Glomerular visceral epithelial cell (primary cell): ENCODE results near the gene PLA2G5.
A peak's percentile ranks its signal among the peaks of the same experiment; 100 is the strongest.

Experiments used
- DNase-seq: peaks from one replicate; pipeline ENCODE4 v3.0.0-alpha.2; 2016; ENCODE audit errors: extremely low spot score

Gene PLA2G5

GRCh38 chr1:20090119-20090518 is 20.1 kb downstream of the PLA2G5 start:
- no peak for DNase-seq

GRCh38 chr1:20090641-20091040 is 20.6 kb downstream of the PLA2G5 start:
- no peak for DNase-seq

DNA sequence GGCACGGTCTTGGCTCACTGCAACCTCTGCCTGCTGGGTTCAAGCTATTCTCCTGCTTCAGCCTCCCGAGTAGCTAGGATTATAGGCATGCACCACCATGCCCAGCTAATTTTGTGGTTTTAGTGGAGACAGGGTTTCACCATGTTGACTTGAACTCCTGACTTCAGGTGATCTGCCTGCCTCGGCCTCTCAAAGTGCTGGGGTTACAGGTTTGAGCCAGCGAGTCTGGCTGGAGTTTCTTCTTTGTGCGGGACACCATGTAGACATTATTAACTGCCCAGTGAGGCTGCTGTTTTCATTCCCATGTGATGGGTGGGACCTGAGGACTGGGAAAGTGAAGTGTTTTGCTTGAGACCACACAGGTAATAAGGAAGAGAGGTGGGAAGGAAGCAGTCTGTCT is 23.3 kb downstream of the PLA2G5 start:
- DNase-seq, result no peak

DNA sequence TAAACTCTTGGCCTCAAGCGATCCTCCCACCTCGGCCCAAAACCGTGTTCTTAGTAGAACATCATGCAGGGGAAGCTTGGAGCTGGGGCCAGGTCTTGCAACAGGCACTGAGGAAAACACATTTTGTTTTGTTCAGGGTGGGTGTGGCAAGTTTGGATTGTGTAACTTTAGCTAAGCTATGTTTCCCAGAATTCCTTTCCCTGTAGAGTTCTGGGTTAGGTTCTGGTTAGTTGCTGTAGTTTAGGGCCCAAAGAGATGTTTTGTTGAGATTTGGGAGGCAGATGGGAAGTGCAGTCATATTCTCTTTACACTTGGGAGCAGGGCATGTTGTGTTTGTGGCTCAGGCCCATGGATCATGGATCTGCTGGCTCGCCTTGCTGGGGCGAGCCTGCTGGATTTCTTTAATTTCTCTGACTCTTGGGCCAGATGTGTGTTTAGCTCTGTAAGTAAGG is 24.0 kb downstream of the PLA2G5 start:
- no peak for DNase-seq

DNA sequence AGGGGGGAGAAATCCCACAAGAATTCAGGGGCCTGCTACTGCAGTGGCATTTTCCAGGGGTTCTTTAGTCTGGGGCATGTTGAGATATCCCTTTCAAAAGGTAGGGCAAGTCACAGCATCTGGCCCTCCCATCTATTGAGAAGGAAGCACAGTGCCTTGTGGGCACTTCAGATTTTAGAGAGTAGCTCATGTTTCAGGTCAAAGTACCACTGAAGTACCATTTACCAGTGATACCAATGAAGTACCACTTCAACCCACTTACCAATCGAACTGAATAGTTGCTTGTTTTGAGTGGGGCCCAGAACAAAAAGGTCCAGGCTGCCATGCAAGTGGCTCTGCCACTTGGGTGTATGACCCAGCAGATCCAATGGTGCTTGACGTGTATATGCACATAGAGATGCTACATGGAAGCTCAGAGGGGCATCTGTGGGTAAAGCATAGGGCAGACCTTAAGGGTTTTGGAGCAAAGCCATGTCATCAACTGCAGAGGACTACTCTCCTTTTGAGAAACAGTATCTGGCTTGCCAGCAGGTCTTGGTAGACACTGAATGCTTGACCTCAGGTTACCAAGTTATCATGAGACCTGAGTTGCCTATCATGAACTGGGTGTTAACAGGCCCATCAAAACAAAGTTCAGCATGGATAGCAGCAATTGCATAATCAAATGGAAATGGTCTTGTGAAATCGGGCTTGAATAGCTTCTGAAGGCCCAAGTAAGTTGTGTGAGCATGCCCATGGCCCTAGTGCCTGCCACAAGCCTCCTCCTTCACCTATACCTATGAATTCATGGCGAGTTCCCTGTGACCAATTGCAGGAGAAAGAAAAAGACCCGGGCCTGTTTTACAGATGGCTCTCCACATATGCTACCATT is 25.8 kb downstream of the PLA2G5 start:
- no peak for DNase-seq

- DNase-seq, result no peak
Observed at GRCh38 chr1:20096840-20097447, 26.9 kb downstream of the PLA2G5 start.

GRCh38 chr1:20099533-20099932 is 29.5 kb downstream of the PLA2G5 start:
- DNase-seq, result no peak

GRCh38 chr1:20100632-20101355 is 30.8 kb downstream of the PLA2G5 start:
- peak; percentile 29 for DNase-seq

GRCh38 chr1:20102875-20103274 is 32.9 kb downstream of the PLA2G5 start:
- DNase-seq, result no peak

DNA sequence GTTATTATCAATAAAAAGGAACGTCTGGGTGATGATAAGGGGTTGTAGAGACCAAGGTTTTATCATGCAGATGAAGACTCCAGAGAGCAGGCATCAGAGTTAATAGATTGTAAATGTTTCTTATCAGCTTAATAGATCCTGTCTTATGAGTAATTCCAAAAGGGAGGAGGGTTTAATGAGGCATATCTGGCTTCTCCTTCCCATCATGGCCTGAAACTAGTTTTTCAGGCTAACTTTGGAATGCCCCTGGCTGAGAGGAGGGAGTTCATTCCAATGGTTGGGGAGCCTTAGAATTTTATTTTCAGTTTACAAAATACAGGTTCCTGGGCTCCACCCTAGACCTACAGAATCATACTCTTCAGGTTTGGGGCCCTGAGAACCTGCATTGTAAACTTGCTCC is 35.9 kb downstream of the PLA2G5 start:
- DNase-seq, result no peak

DNA sequence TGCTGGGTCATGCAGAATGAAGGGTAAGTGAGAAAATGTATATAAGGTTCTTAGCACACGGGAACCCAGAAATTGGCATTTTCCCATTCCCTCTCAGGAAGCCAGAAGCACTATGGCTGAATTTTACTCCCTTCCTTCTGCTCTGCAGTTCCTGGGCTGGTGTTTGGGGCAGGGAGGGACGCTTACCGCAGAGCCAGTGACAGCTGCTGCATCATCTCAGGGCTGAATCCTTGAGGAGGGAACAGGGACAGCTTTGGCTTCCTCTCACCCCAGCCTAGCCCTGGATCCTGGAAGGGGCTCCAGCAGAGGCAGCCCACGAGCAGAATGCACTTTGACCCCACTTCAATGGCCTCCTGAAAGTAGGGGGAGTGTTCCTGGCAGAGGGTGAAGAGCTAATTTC is 37.4 kb downstream of the PLA2G5 start:
- DNase-seq, result no peak

DNA sequence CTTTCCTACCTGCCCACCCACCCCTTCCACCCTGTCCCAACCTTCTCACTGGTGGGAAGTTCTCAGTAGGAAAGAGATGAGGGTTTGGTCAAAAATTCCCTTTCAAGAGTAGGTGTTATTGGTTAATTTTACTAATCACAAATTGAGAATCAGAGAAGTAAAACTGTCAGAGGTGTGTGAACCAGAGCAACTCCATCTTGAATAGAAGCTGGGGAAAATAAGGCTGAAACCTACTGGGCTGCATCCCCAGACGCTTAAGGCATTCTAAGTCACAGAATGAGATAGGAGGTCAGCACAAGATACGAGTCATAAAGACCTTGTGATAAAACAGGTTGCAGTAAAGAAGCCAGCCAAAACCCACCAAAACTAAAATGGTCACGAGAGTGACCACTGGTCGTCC is 37.8 kb downstream of the PLA2G5 start:
- no peak for DNase-seq

GRCh38 chr1:20108366-20109123 is 38.6 kb downstream of the PLA2G5 start:
- DNase-seq, result no peak

DNA sequence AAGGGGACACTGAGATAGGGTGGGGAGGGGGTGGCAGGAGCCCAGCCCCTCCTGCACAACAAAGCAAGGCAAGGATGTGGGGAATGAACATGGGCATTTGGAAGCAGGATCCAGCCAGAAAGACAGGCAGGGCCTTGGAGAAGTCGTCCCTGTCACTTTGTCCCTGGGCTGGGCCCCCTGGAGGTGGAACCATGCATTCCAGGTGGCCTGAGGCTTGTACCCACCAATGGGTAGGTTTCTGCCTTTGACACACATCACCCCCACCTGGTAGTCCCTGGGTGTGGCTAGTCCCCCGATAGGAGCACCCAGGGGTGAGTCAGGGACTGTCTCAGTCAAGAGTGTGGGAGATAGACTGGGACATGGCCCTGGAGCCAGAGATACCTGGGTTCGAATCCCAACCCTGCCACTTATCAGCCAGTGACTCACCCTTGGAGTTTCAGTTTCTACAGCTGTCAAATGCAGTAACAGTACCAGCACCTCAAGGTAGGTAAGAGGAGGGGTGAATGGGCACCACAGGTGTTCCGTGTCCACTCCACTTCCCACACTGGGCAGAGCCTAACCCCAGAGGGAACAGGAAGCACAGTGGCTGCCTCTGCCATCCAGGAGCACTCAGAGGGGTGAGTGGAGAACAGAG is 39.3 kb downstream of the PLA2G5 start:
- DNase-seq, result no peak

GRCh38 chr1:20110679-20111078 is 40.7 kb downstream of the PLA2G5 start:
- DNase-seq, result no peak

GRCh38 chr1:20111452-20111851 is 41.5 kb downstream of the PLA2G5 start:
- DNase-seq, result no peak

DNA sequence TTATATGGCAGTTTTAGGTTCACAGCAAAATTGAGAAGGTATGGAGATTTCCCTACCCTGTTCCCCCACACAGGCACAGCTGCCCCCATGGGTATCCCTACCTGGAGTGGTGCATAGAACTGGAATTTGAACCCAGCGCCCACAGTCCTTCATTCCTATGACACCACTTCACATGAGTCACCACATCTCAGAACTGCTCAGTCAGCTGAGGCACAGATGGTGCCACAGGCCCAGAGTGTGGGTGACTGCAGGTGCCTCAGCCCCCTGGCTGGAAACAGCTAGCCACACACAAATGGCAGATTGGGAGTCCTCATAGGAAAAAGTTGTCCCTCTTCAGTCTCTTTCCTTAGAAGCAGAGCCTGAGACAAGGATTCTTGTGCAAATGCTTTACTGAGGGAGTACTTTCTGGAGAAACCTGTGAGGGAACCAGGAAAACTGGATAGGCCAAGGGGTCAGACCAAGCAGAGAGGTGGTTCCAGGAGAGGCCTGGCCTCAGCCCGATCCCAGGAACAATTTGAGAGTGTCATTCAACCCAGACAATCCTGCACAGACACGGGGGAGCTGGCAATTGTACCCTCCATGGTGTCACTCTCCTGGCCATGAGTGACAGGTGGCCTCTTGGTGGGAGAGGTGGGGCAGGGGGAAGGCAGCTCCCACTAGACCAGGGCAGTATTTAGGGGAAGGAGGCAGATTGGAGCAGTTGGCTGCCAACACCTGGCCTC is 42.4 kb downstream of the PLA2G5 start:
- DNase-seq, result no peak

GRCh38 chr1:20114021-20114648 is 44.1 kb downstream of the PLA2G5 start:
- no peak for DNase-seq

DNA sequence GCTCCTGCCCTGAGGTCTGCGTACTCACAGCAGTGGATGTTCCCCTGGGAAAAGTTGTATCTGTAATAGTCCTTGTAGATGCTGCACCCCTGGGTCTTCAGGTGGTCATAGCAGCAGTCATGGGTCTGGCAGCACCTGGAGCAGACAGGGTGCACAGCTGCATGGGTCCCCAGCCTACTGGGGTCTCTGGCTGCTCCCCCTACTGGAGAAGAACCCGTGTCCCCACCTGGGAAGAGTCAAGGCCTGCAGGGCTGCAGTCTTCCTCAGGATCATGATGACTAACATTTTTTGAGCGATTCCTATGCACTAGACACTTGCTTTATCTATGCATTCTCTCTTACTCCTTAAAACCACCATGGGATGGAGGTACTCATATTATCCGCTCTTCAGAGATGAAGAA is 45.5 kb downstream of the PLA2G5 start:
- no peak for DNase-seq

DNA sequence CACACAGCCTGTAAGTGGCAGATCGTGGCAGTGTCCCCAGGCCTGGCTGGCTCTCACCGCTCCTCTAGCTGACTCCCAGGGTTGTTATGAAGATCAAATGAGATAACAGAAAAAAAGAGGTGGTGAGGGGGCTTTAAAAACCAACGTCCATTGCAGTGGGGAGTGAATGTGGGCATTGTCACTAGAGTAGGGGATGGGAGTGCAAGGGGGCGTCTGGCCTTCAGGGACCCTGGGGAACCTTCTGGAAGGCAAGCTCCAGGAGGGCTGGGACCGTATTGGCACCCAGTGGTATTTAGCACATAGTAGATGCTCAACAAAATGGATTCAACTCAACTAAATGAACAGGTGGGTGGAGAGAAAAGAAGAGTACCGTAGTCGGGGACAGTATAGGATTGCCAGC is 45.9 kb downstream of the PLA2G5 start:
- DNase-seq, result no peak
